Measurements from ENCODE around the gene TANC1.

Gene TANC1

GRCh38 chr2:159103411-159103810 lies 135.0 kb downstream of the TANC1 start:
- H3K27ac ChIP-seq = no peak overlapping the region
- H3K36me3 ChIP-seq = no peaks in the 10 kb centered on the region
- no peak overlapping the region for H3K4me3 ChIP-seq (ENCODE audit: low read depth in 1 of 2, low read length in 1 of 2)
- no peaks in the 10 kb centered on the region for H3K9me3 ChIP-seq
- TF ChIP-seq CTCF (IDR thresholded peaks at IDR 0.05) = no peak
- no peaks in the 10 kb centered on the region for H3K27me3 ChIP-seq
- H3K4me1 ChIP-seq (ENCODE audit: control insufficient read depth in 1 of 2, insufficient read depth in 1 of 2, low read depth in 1 of 2, low read length in 1 of 2) = no peaks in the 10 kb centered on the region

- TF ChIP-seq CTCF (IDR thresholded peaks at IDR 0.05) = no peak
- H3K27ac ChIP-seq = no peak overlapping the region
- no peaks in the 10 kb centered on the region for H3K27me3 ChIP-seq
- no peaks in the 10 kb centered on the region for H3K9me3 ChIP-seq
- no peaks in the 10 kb centered on the region for H3K36me3 ChIP-seq
- no peak overlapping the region for H3K4me3 ChIP-seq (ENCODE audit: low read depth in 1 of 2, low read length in 1 of 2)
- no peaks in the 10 kb centered on the region for H3K4me1 ChIP-seq (ENCODE audit: control insufficient read depth in 1 of 2, insufficient read depth in 1 of 2, low read depth in 1 of 2, low read length in 1 of 2)
Observed at GRCh38 chr2:159106109-159106508, 137.7 kb downstream of the TANC1 start.

- H3K4me1 ChIP-seq (ENCODE audit: control insufficient read depth in 1 of 2, insufficient read depth in 1 of 2, low read depth in 1 of 2, low read length in 1 of 2) = no peaks in the 10 kb centered on the region
- no peak for TF ChIP-seq CTCF (IDR thresholded peaks at IDR 0.05)
- no peaks in the 10 kb centered on the region for H3K27me3 ChIP-seq
- H3K9me3 ChIP-seq = no peaks in the 10 kb centered on the region
- H3K36me3 ChIP-seq = no peaks in the 10 kb centered on the region
- H3K4me3 ChIP-seq (ENCODE audit: low read depth in 1 of 2, low read length in 1 of 2) = no peak overlapping the region
- no peak overlapping the region for H3K27ac ChIP-seq
Observed at GRCh38 chr2:159108181-159108893, 139.9 kb downstream of the TANC1 start.

- no peaks in the 10 kb centered on the region for H3K9me3 ChIP-seq
- no peak for TF ChIP-seq CTCF (IDR thresholded peaks at IDR 0.05)
- no peak overlapping the region for H3K27ac ChIP-seq
- H3K4me3 ChIP-seq (ENCODE audit: low read depth in 1 of 2, low read length in 1 of 2) = no peak overlapping the region
- no peaks in the 10 kb centered on the region for H3K27me3 ChIP-seq
- H3K36me3 ChIP-seq = no peaks in the 10 kb centered on the region
- no peaks in the 10 kb centered on the region for H3K4me1 ChIP-seq (ENCODE audit: control insufficient read depth in 1 of 2, insufficient read depth in 1 of 2, low read depth in 1 of 2, low read length in 1 of 2)
Observed at GRCh38 chr2:159109517-159109916, 141.1 kb downstream of the TANC1 start.

GRCh38 chr2:159110784-159111183 lies 142.3 kb downstream of the TANC1 start:
- H3K9me3 ChIP-seq = no peaks in the 10 kb centered on the region
- no peak overlapping the region for H3K4me3 ChIP-seq (ENCODE audit: low read depth in 1 of 2, low read length in 1 of 2)
- no peaks in the 10 kb centered on the region for H3K27me3 ChIP-seq
- no peaks in the 10 kb centered on the region for H3K4me1 ChIP-seq (ENCODE audit: control insufficient read depth in 1 of 2, insufficient read depth in 1 of 2, low read depth in 1 of 2, low read length in 1 of 2)
- no peak for TF ChIP-seq CTCF (IDR thresholded peaks at IDR 0.05)
- H3K36me3 ChIP-seq = no peaks in the 10 kb centered on the region
- H3K27ac ChIP-seq = no peak overlapping the region
